Activated CD4-positive, CD25-positive, alpha-beta regulatory T cell treated with anti-CD3 and anti-CD28 coated beads, Interleukin-2, amount 50 U/mL, for 16 hours (primary cell): ENCODE measurements around the gene MROH2B.

ENCODE experiments used
- DNase-seq: peaks from one replicate; pipeline ENCODE4 v3.0.0-alpha.2; 2020; ENCODE audit warnings: low read depth, low spot score

Gene MROH2B

DNA sequence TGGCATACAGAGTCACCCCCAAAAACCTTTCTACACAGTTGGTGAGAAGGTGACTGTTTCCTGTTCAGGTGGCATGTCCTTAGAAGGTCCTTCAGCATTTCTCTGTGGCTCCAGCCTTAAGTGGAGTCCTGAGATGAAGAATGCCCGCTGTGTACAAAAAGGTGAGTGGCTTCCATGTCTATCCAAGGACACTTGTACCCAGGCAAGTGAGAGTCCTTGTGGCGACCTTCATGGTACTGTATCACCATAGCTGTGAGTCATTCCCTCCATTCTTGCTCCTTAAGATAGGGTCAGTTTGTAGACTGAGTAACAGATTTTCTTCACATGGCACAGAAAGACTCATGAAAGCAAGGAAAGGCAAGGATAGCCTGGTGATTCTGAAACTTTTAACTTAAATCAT is 98.7 kb downstream of the MROH2B start:
- no peak for DNase-seq

DNA sequence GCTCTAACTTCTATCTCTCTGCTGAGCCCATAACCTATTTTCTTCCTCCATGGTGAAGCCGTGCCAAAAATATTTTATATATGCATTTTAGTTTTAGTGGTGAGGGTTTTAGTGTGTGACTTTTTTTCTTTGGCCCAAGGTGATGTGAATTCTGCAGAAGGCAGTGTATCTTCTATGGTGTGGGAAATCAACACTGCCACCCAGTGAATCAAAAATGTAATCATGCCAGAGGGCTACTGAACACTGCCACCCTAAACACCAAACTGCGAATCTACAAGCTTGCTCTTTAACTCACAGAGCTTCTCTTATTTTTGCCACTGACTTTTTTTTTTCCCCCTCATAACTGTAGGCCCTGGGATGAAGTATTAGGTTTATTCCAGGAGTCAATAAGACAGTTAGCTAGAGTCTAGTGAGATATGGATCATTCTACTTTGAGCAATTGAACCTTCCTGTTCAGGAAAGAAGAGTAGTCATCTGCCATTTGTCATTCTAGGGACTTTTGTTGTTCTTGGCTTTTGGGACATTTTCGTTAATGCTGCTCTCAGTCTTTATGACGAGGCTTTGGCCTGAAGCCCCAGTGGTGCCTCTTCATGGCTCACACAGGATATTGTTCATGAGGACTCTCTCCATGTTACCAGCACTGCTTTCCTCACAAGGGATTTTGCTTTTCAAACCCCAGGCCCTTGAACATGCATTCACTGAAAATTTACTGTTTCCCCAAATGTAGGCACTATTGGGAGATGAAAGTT is 108.8 kb downstream of the MROH2B start:
- no peak for DNase-seq

DNA sequence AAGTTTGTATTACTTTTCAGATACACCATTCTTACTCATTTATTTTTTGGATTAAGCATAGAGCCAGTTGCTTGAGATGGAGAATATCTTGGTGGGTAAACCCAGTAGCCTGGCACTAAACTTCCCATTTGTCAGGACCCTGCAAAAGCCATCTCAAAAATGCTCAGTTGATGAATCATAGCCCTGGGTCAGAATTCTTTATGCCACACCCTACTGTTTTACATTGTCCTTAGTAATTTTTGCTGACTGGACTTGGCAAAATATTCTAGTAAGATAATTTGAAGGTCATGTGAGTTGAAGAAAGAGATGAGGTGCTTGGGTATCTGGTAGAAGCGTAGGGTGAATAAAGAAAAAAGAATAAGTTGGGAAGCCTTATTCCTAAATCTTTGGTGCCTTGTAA is 111.1 kb downstream of the MROH2B start:
- no peak for DNase-seq

DNA sequence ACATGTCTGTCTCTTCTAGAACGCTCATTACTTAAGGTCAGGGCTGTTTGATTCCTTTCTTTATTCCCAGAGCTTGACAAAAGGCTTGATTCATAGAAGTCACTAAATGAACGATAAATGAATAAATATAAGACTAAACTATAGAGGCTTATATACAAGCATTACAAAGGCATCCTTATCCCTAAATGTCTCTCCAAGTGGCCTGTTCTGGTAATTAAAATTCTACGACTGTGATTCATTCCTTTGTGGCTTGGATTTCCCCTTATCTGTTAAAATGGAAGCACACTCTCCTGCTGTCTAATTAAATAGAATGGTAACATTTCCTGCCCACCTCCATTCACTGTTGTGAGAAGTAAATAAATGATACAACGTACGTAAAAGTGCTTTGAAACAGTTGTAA is 112.3 kb downstream of the MROH2B start:
- no peak for DNase-seq

DNA sequence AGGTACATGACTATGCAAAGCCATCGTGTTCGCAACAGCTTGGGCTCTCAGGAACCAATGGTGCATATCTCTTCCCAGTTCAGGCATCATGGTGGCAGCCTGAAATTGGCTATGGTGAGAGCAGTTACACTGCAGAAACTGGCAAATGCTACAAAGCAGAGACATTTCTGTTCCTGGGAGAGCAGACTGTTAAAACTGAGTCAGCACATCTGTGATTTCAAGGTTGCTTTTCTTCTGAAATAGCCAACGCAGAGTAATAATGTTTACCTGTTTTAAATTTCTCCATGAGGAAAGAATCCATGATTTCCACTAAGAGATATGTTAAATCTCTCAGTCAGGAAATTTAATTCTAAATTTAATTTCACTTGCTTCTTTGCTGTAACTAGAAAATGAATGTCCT is 114.1 kb downstream of the MROH2B start:
- DNase-seq, result no peak

DNA sequence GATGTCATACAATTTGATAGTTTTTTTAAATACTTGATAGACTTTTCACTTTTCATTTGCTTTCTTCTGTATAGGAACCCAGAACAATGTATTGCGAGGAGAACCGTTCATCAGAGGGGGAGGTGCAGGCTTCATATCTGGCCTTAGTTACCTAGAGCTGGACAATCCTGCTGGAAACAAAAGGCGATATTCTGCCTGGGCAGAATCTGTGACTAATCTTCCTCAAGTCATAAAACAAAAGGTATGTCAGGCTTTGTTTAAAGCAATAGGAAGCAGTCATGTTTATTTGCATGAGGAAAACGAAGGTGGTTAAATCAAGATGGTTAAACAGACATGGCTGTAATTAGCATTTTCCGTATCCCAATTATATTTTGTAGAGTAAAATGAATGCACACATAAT is 115.8 kb downstream of the MROH2B start:
- DNase-seq, result no peak
